Calu3 (cell line): ENCODE data around the gene CAPRIN1. TPM values are rescaled to one million over a fixed set of nuclear protein-coding genes. Genes with fewer than 3 reads are reported as not detected.

Experiments
- BruUV-seq: library from RNA; stranded (reverse); fragments of 400-500 nt; replicated peaks from 2 replicates; lab custom pipeline; 2021; lab: Mats Ljungman, UMichigan
- CTCF ChIA-PET: fragments of 300-600 bp; sonication (Branson Sonifier 250); formaldehyde crosslinking; loops from one replicate; lab custom pipeline; 2022; ENCODE audit warnings: antibody characterized with exemption; lab: Charles Lee
- DNase-seq: peaks from one replicate; pipeline ENCODE4 v3.0.0; 2022
- H3K27ac Mint-ChIP-seq: one replicate; pipeline ENCODE4 v1.8.0; 2022; ENCODE audit warnings: mixed read lengths; ENCODE audit not compliant: unreplicated experiment
- H3K27me3 Mint-ChIP-seq: one replicate; pipeline ENCODE4 v1.8.0; 2022; ENCODE audit warnings: mixed read lengths; ENCODE audit not compliant: unreplicated experiment
- H3K36me3 Mint-ChIP-seq: one replicate; pipeline ENCODE4 v1.8.0; 2022; ENCODE audit warnings: mild to moderate bottlenecking, moderate library complexity, mixed read lengths; ENCODE audit not compliant: insufficient read depth, unreplicated experiment
- H3K4me1 Mint-ChIP-seq: one replicate; pipeline ENCODE4 v1.8.0; 2022; ENCODE audit warnings: mild to moderate bottlenecking, low read depth, mixed read lengths; ENCODE audit not compliant: unreplicated experiment
- H3K4me3 Mint-ChIP-seq: one replicate; pipeline ENCODE4 v1.8.0; 2022; ENCODE audit warnings: mild to moderate bottlenecking, low read depth, moderate library complexity, mixed read lengths; ENCODE audit not compliant: unreplicated experiment
- H3K9me3 Mint-ChIP-seq: one replicate; pipeline ENCODE4 v1.8.0; 2022; ENCODE audit warnings: low read depth, mixed read lengths; ENCODE audit not compliant: unreplicated experiment
- intact Hi-C: fragments of 100-400 bp; cut with micrococcal nuclease; formaldehyde crosslinking; loops from one replicate; pipeline ENCODE4 v1.10.0; 2022; ENCODE audit not compliant: unreplicated experiment
- total RNA-seq: library from RNA; stranded (reverse); gene quantifications from 2 replicates; pipeline ENCODE4 v1.2.3, GENCODE V29; 2022
- TF ChIP-seq, protein P1 (sequence below): fragments of 200-600 bp; IDR thresholded peaks from one replicate; pipeline ENCODE4 v1.8.0; 2022; ENCODE audit warnings: antibody characterized with exemption; ENCODE audit not compliant: unreplicated experiment

The CAPRIN1 gene
- total RNA-seq, 1 experiment from 2014 or later, result 268 TPM

DNA sequence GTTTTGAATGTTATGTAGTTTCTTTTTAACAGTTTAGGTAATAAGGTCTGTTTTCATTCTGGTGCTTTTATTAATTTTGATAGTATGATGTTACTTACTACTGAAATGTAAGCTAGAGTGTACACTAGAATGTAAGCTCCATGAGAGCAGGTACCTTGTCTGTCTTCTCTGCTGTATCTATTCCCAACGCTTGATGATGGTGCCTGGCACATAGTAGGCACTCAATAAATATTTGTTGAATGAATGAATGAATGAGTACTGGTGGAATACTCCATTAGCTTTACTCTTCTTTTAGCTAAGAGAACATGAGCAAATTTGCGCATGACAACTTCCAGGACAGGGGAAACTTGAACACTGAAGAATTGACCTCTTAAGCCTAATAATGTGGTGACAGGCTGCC is 47.3 kb downstream of the CAPRIN1 start:
- H3K4me3 Mint-ChIP-seq, result no peak overlapping the region
- H3K4me1 Mint-ChIP-seq, result no peaks in the 10 kb centered on the region
- H3K36me3 Mint-ChIP-seq, result peaks cover 52% of the 10 kb centered on the region
- no TSS peak for BruUV-seq
- TF ChIP-seq, protein P1, sequence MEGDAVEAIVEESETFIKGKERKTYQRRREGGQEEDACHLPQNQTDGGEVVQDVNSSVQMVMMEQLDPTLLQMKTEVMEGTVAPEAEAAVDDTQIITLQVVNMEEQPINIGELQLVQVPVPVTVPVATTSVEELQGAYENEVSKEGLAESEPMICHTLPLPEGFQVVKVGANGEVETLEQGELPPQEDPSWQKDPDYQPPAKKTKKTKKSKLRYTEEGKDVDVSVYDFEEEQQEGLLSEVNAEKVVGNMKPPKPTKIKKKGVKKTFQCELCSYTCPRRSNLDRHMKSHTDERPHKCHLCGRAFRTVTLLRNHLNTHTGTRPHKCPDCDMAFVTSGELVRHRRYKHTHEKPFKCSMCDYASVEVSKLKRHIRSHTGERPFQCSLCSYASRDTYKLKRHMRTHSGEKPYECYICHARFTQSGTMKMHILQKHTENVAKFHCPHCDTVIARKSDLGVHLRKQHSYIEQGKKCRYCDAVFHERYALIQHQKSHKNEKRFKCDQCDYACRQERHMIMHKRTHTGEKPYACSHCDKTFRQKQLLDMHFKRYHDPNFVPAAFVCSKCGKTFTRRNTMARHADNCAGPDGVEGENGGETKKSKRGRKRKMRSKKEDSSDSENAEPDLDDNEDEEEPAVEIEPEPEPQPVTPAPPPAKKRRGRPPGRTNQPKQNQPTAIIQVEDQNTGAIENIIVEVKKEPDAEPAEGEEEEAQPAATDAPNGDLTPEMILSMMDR, result no peak
- no peaks in the 10 kb centered on the region for H3K9me3 Mint-ChIP-seq
- intact Hi-C loops, result no loop called here
- CTCF ChIA-PET, result interaction anchor here (0.5 kb wide), 1 partner anchor 23 kb away, joined by 4 read pairs; no protein-coding TSS in a partner anchor
- H3K27ac Mint-ChIP-seq, result no peak overlapping the region
- H3K27me3 Mint-ChIP-seq, result no peaks in the 10 kb centered on the region
- no peak for DNase-seq

DNA sequence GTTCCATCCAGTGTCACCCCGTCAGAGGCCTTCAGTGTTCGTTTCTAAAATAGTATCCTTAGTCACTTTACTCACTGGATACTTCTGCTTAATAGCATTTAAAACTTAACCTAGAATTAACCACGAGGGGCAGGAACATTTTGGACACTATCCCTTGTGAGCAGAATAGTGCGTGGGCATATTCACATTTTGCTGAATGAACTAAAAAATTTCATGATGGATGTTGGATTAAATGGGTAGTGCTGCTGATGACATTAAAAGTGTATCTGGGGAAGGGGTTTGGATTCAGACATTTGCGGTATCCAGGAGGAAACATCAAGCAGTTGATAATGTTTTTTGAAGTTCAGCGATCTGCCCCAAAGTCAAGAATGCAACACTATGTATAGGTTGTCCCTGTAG is 53.1 kb downstream of the CAPRIN1 start:
- H3K9me3 Mint-ChIP-seq, result no peaks in the 10 kb centered on the region
- no TSS peak for BruUV-seq
- DNase-seq, result no peak
- intact Hi-C loops, result no loop called here
- H3K27ac Mint-ChIP-seq, result peak overlapping the region; percentile 73
- no peaks in the 10 kb centered on the region for H3K27me3 Mint-ChIP-seq
- peak overlapping the region; percentile 88 for H3K4me3 Mint-ChIP-seq
- peaks cover 66% of the 10 kb centered on the region for H3K36me3 Mint-ChIP-seq
- TF ChIP-seq, protein P1, result no peak
- CTCF ChIA-PET, result interaction anchor here (0.5 to 0.8 kb wide), 3 partner anchors 15 to 69 kb away, joined by 3 read pairs; no protein-coding TSS in a partner anchor
- H3K4me1 Mint-ChIP-seq, result peaks cover 19% of the 10 kb centered on the region

DNA sequence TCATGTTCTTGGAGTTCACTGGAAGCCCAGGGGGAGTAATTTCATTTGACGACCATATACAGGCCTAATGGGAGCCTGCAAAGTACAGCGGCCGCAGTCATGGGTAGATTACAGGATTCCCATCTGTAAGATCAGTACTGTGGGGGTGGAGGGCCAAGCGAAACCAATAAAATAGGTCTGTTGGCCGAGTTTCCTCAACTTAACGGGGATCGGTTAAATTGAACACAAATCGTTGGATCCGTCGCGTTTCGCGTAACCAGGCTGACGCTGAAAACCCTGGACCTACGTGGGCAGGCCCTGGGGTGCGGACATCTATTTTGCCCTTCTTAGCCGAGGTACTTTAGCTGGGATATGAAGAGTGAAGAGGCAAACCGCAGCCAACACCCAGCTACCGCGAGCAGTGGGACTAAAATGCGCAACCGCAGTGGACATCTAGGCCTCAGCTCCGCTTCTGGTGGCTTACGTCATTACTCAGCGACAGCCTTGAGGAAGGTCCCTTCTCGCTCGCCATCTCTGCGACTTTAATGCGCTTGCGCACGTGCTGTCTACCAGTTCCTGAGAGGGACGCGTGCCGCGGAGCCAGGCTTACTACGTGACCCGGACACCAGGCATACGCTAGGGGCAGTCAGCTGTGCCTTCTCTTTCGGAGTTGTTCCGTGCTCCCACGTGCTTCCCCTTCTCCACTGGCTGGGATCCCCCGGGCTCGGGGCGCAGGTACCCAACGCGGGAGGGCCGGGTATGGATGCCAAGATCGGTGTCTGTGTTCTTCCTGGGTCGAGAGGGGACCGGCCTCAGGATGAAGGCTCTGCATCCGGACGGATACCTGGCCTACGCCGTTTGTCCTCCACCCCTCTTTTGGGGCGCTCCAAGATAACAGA is 53.8 kb downstream of the CAPRIN1 start, which contains the start of gene NAT10:
TSS of gene NAT10 (plus strand) at position 551 of the 878 bp plus-strand sequence. CDS start 2,597 bp downstream, outside the sequence.
- no peaks in the 10 kb centered on the region for H3K9me3 Mint-ChIP-seq
- peaks cover 68% of the 10 kb centered on the region for H3K36me3 Mint-ChIP-seq
- peak within 1 kb of the TSS; percentile 73 for H3K27ac Mint-ChIP-seq
- H3K4me3 Mint-ChIP-seq, result peak within 1 kb of the TSS; percentile 88
- H3K4me1 Mint-ChIP-seq, result peaks cover 19% of the 10 kb centered on the region
- H3K27me3 Mint-ChIP-seq, result no peaks in the 10 kb centered on the region
- DNase-seq, result peak; percentile 94
- intact Hi-C loops, result no loop called here
- CTCF ChIA-PET, result interaction anchor here (0.5 to 1.3 kb wide), 4 partner anchors 16 to 109 kb away, joined by 3 to 4 read pairs (median 3); no protein-coding TSS in a partner anchor
- TF ChIP-seq, protein P1, result no peak
- BruUV-seq, result TSS peak; percentile 97

DNA sequence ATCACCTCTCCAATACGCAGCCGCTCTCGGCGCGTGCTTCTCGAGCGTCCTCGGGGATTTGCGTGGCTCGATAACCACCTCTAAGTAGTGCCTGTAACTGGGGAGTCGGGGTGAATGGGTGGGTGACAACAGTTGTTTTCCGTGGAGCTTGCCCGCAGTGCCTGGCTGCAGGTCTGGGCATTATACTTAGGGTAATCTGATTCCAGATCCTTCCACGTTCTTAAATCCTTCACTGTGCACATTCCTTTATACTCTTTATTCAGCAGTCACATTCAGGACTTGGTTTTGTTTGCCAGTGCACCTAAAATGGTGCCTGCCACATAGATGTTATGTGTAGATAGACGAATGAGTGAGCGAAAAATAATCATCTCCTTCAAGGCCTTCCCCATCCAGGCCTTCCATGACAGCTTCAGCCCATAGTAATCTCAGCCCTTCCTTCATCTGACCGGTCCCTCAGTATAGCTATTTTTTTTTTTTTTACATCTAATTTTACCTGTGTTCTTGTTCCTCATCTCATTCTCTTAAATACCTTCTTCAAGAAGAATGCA is 54.5 kb downstream of the CAPRIN1 start:
- Mint-ChIP-seq H3K27me3 (no peaks in the 10 kb centered on the region), H3K9me3 (no peaks in the 10 kb centered on the region), H3K4me1 (peaks cover 19% of the 10 kb centered on the region), H3K4me3 (peak overlapping the region; percentile 88), H3K27ac (peak overlapping the region; percentile 73), H3K36me3 (peaks cover 69% of the 10 kb centered on the region)
- DNase-seq, result no peak
- TF ChIP-seq, protein P1, result no peak
- intact Hi-C loops, result loop anchor here (2.0 kb wide), 1 partner anchor 109 kb away; no protein-coding TSS in a partner anchor
- BruUV-seq, result TSS peak; percentile 39
- CTCF ChIA-PET, result interaction anchor here (0.6 to 1.3 kb wide), 7 partner anchors 13 to 249 kb away, joined by 3 to 6 read pairs (median 3); no protein-coding TSS in a partner anchor
